HUES64 (cell line): ENCODE results near the gene ASCC2.
"Not testable (repeated sequence)": the region's sequence is repeated elsewhere in the genome, so short reads cannot be mapped to it uniquely, and the experiment has no call there.

Source experiments
- H3K27ac ChIP-seq: 2 replicates; pipeline ENCODE4 v1.7.0; 2013; ENCODE audit warnings: low read depth, low read length, inconsistent platforms
- H3K27me3 ChIP-seq: 2 replicates; pipeline ENCODE4 v1.6.1; 2013; ENCODE audit warnings: mild to moderate bottlenecking, low read length; ENCODE audit not compliant: insufficient read depth
- H3K36me3 ChIP-seq: 2 replicates; pipeline ENCODE4 v1.6.1; 2013; ENCODE audit warnings: mild to moderate bottlenecking, low read length; ENCODE audit not compliant: insufficient read depth
- H3K4me1 ChIP-seq: 2 replicates; pipeline ENCODE4 v1.6.1; 2013; ENCODE audit warnings: mild to moderate bottlenecking, low read length, moderate library complexity; ENCODE audit not compliant: insufficient read depth
- H3K4me3 ChIP-seq: 2 replicates; pipeline ENCODE4 v1.5.1; 2013; ENCODE audit warnings: mild to moderate bottlenecking, low read length, moderate library complexity
- H3K9ac ChIP-seq: 2 replicates; pipeline ENCODE4 v1.6.1; 2013; ENCODE audit warnings: mild to moderate bottlenecking, low read depth, low read length
- H3K9me3 ChIP-seq: 2 replicates; pipeline ENCODE4 v1.6.1; 2013; ENCODE audit warnings: low read depth, low read length; ENCODE audit not compliant: insufficient read depth
- WGBS: fragments of 150-250, 120-280 bp; methylation state at CpG from one replicate; pipeline ENCODE4 v1.1.7; 2013; ENCODE audit warnings: missing lambda C conversion rate; 5-methylcytosine and 5-hydroxymethylcytosine counted together

Gene ASCC2

DNA sequence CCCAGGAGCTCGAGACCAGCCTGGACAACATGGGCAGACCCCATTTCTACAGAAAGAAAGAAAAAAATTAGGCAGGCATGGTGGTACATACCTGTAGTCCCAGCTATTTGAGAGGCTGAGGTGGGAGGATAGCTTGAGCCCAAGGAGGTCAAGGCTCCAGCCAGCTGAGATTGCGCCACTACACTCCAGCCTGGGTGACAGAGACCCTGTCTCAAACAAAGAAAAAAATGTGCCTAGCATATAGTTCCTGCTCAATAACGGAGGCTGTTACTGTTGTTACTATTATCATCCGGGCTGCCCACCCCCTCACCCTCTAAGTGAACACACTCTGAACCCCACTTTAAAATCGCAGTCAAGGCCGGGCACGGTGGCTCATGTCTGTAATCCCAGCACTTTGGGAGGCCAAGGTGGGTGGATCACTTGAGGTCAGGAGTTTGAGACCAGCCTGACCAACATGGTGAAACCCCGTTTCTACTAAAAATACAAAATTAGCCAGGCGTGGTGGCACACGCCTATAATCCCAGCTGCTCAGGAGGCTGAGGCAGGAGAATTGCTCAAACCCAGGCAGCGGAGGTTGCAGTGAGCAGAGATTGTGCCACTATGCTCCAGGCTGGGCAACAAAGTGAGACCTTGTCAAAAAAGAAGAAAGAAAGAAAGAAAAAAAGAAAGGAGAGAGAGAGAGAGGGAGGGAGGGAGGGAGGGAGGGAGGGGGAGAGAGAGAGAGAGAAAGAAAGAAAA is 83.2 kb downstream of the ASCC2 start:
- not testable (repeated sequence) for H3K27ac ChIP-seq, H3K4me1 ChIP-seq, H3K27me3 ChIP-seq, H3K9ac ChIP-seq, H3K9me3 ChIP-seq, H3K4me3 ChIP-seq, H3K36me3 ChIP-seq
- WGBS, result 96% methylated on average over 11 of the region's 11 CpGs

DNA sequence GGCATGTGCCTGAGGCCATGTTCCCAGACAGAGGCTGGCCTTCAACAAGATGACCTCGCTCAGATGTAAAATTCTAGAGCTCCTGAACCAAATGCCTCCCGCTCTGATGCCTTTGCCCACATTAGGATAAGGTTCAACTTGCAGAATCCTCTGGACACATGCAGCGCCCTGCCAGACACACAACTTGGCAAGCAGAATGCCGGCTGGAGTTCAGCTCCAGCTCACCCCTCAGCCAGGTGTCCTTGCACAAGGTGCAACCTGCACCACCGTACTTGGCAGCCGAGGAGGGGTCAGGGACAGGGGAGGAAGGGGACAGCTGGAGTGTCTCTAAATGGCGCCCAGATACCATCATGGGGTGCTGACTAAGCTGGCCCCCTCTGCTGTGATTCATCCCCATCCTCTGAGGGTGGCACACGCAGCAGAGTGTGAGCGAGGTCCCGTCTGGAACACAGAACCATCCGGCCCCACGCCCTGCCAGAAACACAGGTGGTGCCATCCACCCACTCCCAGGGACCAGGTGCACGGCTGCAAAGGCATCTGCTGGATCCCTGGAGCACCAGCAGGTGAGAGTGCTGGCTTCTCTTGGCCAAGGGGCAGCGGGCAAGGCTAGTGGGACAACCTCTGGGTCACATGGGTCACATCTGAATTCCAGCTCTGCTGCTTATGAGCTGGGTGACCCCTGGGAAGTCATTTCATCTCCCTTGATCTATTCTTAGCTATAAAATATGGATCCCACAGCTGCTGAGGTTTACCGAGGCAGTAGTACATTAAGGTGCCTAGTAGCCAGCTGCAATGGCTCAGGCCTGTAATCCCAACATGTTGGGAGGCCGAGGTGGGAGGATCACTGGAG is 84.0 kb downstream of the ASCC2 start:
- no peaks in the 10 kb centered on the region for H3K4me1 ChIP-seq
- no peaks in the 10 kb centered on the region for H3K27me3 ChIP-seq
- no peak overlapping the region for H3K27ac ChIP-seq
- H3K36me3 ChIP-seq, result no peaks in the 10 kb centered on the region
- no peak overlapping the region for H3K9ac ChIP-seq
- no peak overlapping the region for H3K4me3 ChIP-seq
- no peaks in the 10 kb centered on the region for H3K9me3 ChIP-seq
- 89% methylated on average over 16 of the region's 16 CpGs for WGBS

DNA sequence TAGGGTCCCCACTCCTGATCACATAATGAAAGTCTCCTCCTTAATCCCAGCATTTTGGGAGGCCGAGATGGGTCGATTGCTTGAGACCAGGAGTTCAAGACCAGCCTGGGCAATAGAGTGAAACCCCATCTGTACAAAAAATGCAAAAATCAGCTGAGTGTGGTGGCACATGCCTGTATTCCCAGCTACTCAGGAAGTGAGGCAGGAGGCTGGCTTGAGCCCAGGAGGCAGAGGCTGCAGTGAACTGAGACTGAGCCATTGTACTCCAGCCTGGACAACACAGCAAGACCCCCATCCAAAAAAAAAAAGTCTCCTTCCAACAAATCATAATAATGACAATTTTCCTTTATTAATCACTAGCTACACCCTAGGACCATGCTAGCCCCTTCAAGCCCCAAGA is 86.4 kb downstream of the ASCC2 start:
- no peaks in the 10 kb centered on the region for H3K4me1 ChIP-seq
- no peaks in the 10 kb centered on the region for H3K27me3 ChIP-seq
- H3K27ac ChIP-seq, result no peak overlapping the region
- no peak overlapping the region for H3K9ac ChIP-seq
- no peaks in the 10 kb centered on the region for H3K9me3 ChIP-seq
- no peak overlapping the region for H3K4me3 ChIP-seq
- no peaks in the 10 kb centered on the region for H3K36me3 ChIP-seq
- WGBS, result 92% methylated on average over 2 of the region's 2 CpGs

DNA sequence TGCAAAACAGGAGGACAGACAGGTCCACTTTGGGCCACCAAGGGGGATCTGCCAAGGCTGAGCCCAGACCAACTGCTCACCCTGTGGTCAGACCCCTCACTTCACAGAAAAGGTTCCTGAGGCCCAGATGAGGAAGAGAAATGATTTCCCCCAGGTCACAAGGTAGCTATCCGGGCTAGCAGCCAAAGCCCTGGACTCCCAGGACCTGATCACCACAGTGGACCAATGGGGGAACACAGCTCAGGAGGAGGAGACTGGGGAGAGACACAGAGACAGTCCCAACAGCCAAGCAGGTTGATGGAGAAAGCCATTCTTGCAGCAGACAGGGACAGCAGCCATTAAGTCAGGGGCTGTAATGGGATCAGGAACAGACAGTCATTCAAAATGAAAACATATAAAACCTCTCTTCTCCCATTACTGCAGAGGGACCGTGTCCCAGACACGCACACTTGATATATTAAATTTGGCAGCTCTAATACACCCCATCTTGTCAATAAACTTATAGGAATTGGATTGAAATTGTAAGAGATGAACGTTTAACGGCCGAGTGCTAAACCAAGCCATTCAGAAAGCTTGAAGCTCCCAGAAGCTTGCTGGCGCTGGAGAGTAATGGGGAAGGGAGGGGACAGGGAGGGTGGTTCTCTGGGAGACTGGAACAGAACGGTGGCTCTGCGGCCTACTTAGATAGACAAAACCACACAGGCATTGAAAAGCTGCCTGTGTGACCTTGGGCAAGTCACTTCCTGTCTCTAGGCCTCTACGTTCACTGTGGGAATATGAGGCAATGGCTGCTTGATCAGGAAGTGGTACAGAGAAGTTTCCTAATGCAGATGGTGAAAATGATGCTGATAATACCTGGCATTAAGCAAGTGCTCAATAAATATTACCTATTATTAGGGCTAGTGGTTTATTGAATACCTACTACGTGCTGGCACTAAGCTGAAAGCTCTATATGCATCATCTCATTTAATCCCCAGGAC is 87.2 kb downstream of the ASCC2 start:
- Histone ChIP-seq H3K4me1 (no peaks in the 10 kb centered on the region), H3K9ac (no peak overlapping the region)
- whole genome bisulfite sequencing, result 86% methylated on average over 11 of the region's 11 CpGs

DNA sequence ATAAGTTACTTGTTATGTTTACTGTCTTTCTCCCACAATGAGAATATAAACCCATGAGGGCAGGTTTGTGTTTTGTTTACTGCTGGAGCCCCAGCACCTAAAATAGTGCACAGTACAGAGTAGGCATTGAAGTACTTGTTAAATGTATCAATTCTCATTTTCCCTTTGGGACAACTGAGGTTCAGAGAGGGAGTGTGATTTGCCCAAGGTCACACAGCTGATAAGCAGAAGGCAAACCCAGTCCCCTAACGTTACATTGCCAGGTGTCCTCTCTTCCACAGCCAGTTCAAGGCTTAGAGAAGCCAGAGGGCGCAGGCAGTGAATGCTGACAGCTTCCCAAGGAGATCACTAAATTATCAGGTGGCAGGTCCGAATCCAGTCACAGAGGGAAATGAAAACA is 88.0 kb downstream of the ASCC2 start:
- no peak overlapping the region for H3K27ac ChIP-seq
- H3K36me3 ChIP-seq, result no peaks in the 10 kb centered on the region; the same call in 1 of the 2 replicates
- no peaks in the 10 kb centered on the region for H3K9me3 ChIP-seq
- no peak overlapping the region for H3K4me3 ChIP-seq
- no peaks in the 10 kb centered on the region for H3K4me1 ChIP-seq
- H3K9ac ChIP-seq, result no peak overlapping the region
- WGBS, result 91% methylated on average over 3 of the region's 3 CpGs
- no peaks in the 10 kb centered on the region for H3K27me3 ChIP-seq

More for the DNA sequence above, 87.2 kb downstream of the ASCC2 start:
- H3K9me3 ChIP-seq, result no peaks in the 10 kb centered on the region
- no peaks in the 10 kb centered on the region for H3K27me3 ChIP-seq
- no peak overlapping the region for H3K4me3 ChIP-seq
- H3K36me3 ChIP-seq, result no peaks in the 10 kb centered on the region; the same call in 1 of the 2 replicates
- H3K27ac ChIP-seq, result no peak overlapping the region

DNA sequence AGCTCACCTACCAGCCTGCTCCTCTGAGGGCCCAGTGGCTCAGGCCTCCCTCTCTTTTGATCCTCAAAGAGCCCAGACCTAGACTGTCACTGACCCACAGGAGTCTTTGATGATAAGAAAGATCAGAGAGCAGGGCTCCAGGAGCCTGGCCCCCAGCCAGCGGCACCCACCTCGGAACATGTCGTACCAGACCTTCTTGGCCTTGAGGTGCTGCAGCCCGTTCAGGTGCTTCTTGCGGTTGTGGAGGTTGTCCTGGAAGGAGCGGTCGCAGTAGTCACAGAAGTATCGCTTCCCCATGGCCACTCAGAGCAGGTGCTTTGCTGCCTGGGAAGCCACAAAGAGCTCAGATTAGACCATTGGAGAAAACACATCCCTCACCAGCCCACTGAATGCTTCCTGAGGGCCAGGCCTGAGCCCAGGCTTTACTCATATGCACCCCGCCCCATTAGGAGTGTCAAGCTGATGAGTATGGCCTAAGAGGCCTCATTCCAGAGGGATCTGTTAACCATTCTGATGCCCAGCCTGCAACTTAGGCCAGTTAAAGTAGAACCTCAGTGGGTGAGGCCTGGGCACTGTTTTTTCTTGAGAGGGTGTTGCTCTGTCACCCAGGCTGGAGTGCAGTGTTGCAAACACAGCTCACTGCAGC is 89.7 kb downstream of the ASCC2 start:
- Histone ChIP-seq H3K27ac (no peak overlapping the region), H3K9ac (no peak overlapping the region), H3K36me3 (no peaks in the 10 kb centered on the region; the same call in 1 of the 2 replicates), H3K4me1 (no peaks in the 10 kb centered on the region), H3K4me3 (no peak overlapping the region), H3K27me3 (no peaks in the 10 kb centered on the region), H3K9me3 (no peaks in the 10 kb centered on the region)
- WGBS, result 92% methylated on average over 9 of the region's 9 CpGs

DNA sequence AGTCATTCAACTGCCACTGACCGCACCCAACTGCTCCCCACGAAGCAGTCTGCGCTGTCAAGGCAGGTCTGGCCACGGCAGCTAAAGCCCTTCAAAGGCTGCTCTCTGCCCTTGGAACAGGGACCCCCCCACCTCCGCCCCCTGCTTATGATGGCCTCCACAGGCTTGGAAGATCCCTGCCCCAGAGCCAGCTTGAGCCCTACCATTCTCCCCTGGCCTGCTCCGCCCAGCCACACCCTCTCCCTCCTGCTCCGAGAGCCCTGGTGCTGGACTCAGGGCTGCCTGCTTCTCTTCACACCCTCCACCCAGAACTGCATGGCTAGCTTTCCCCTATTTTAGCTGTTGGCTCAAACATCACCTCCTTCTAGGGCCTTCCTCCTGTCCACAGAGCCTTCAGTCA is 90.2 kb downstream of the ASCC2 start:
- no peak overlapping the region for H3K27ac ChIP-seq
- no peaks in the 10 kb centered on the region for H3K4me1 ChIP-seq
- 92% methylated on average over 7 of the region's 7 CpGs for WGBS
- H3K9ac ChIP-seq, result no peak overlapping the region; the same call in 1 of the 2 replicates
- no peak overlapping the region for H3K4me3 ChIP-seq
- no peaks in the 10 kb centered on the region for H3K27me3 ChIP-seq
- H3K36me3 ChIP-seq, result no peaks in the 10 kb centered on the region; the same call in 1 of the 2 replicates
- no peaks in the 10 kb centered on the region for H3K9me3 ChIP-seq

DNA sequence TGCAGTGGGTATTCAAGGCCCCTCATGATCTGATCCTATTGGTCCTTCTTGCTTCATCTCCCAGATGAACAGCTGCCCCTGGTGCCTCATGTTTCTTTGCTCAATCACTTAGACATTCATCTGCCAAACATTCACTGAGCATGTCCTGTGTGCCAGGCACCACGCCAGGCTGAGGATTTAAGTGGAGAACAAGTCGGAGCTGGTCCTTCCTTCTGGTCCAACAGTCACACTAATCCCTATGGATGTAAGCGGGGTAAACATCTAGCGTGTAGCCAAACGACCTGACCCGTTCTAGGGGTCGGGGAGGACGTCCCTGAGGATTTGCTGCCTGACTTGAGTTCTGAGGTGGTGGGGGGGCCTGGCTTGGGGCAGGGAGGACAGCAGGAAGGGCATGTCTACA is 93.2 kb downstream of the ASCC2 start:
- Histone ChIP-seq H3K9me3 (no peaks in the 10 kb centered on the region), H3K27ac (no peak overlapping the region), H3K27me3 (no peaks in the 10 kb centered on the region), H3K4me3 (no peak overlapping the region), H3K9ac (no peak overlapping the region), H3K36me3 (no peaks in the 10 kb centered on the region; the same call in 1 of the 2 replicates), H3K4me1 (no peaks in the 10 kb centered on the region)
- 93% methylated on average over 8 of the region's 8 CpGs for WGBS

DNA sequence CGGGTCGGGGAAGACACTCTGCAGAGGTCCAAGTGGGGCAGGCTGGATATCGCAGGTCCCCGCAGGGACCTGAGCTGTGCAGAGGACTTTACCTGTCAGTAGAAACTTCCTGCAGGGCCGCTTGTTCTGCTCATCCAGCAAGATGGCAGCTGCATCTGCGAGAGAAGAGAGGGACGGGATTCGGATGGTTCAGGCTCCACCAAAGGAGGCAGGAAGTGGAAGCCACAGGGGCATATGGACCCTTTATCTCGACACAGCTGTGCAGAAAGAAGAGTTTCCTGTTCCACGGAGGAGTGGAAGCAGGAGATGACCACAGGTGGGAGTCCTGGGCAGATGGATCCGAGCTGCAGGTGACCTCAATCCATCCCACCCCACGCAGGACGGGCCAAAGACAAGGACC is 95.7 kb downstream of the ASCC2 start:
- Histone ChIP-seq H3K4me3 (no peak overlapping the region), H3K27ac (no peak overlapping the region), H3K9me3 (no peaks in the 10 kb centered on the region), H3K4me1 (no peaks in the 10 kb centered on the region), H3K27me3 (no peaks in the 10 kb centered on the region), H3K36me3 (no peaks in the 10 kb centered on the region; the same call in 1 of the 2 replicates), H3K9ac (no peak overlapping the region)
- 84% methylated on average over 13 of the region's 13 CpGs for WGBS

DNA sequence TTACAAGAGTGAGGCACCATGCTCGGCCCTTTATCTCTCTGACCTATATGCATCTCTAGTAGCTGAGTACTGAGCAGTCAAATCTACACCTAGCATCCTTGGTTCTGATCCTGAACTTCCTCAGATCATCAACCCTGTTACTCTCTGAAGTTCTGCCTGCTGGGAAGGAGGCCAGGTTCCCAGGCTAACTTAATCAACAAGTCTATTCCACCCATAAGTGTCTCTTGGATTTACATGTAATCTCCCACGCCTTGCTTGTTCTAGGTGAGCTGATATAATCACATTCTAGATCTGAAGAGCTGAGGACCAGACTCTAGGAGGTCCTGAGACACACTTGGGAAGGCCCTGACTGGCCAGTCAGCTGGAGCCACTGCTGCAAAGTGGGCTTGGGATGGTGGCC is 96.1 kb downstream of the ASCC2 start:
- Histone ChIP-seq H3K9ac (no peak overlapping the region), H3K36me3 (no peaks in the 10 kb centered on the region; the same call in 1 of the 2 replicates), H3K9me3 (no peaks in the 10 kb centered on the region), H3K27me3 (no peaks in the 10 kb centered on the region), H3K27ac (no peak overlapping the region), H3K4me3 (no peak overlapping the region), H3K4me1 (no peaks in the 10 kb centered on the region)
- 92% methylated on average over 2 of the region's 2 CpGs for WGBS
